GM23338 (cell line): ENCODE measurements around the gene CFDP1. TPM values are rescaled to one million over a fixed set of nuclear protein-coding genes. Genes with fewer than 3 reads are reported as not detected.

ENCODE experiments used
- ATAC-seq: fragments of 200-7000 bp; cut with Tn5 transposase; 3 replicates; pipeline ENCODE4 v1.9.1; 2020
- DNase-seq: peaks from one replicate; pipeline ENCODE4 v3.0.0-alpha.2; 2015; ENCODE audit warnings: low spot score
- H2AFZ ChIP-seq: fragments of 200-600 bp; sonication (generic); 2 replicates; pipeline ENCODE4 v1.8.0; 2016; ENCODE audit warnings: antibody characterized with exemption, mild to moderate bottlenecking, moderate library complexity
- H3F3A ChIP-seq: fragments of 200-600 bp; sonication (generic); replicated peaks from 2 replicates; pipeline ENCODE4 v1.8.0; 2017; ENCODE audit warnings: antibody characterized with exemption, mixed run types, low read depth
- H3K27ac ChIP-seq: fragments of 200-600 bp; sonication (generic); 2 replicates; pipeline ENCODE4 v1.6.1; 2016; ENCODE audit warnings: low read depth
- H3K27me3 ChIP-seq: fragments of 200-600 bp; sonication (generic); 2 replicates; pipeline ENCODE4 v1.8.0; 2016; ENCODE audit warnings: mild to moderate bottlenecking, mixed run types, moderate library complexity; ENCODE audit not compliant: insufficient read depth
- H3K36me3 ChIP-seq: fragments of 200-600 bp; sonication (generic); 2 replicates; pipeline ENCODE4 v1.8.0; 2016; ENCODE audit warnings: mild to moderate bottlenecking; ENCODE audit not compliant: insufficient read depth
- H3K4me1 ChIP-seq: fragments of 200-600 bp; sonication (generic); 2 replicates; pipeline ENCODE4 v1.8.0; 2016; ENCODE audit warnings: mild to moderate bottlenecking, moderate library complexity; ENCODE audit not compliant: insufficient read depth
- H3K4me2 ChIP-seq: fragments of 200-600 bp; sonication (generic); 2 replicates; pipeline ENCODE4 v1.7.1; 2017; ENCODE audit warnings: mixed run types
- H3K4me3 ChIP-seq: fragments of 200-600 bp; sonication (generic); 2 replicates; pipeline ENCODE4 v1.6.1; 2016; ENCODE audit warnings: mixed run types
- H3K79me2 ChIP-seq: fragments of 200-600 bp; sonication (generic); replicated peaks from 2 replicates; pipeline ENCODE4 v1.8.0; 2017; ENCODE audit warnings: mild to moderate bottlenecking; ENCODE audit not compliant: insufficient read depth
- H3K9me2 ChIP-seq: fragments of 200-600 bp; sonication (generic); 2 replicates; pipeline ENCODE4 v1.8.0; 2017; ENCODE audit not compliant: insufficient read depth
- H4K20me1 ChIP-seq: fragments of 200-600 bp; sonication (generic); replicated peaks from 2 replicates; pipeline ENCODE4 v1.8.0; 2017; ENCODE audit warnings: mild to moderate bottlenecking; ENCODE audit not compliant: insufficient read depth
- H3K27ac Mint-ChIP-seq: 2 replicates; pipeline ENCODE4 v1.8.0; 2020; ENCODE audit warnings: inconsistent platforms, mild to moderate bottlenecking, moderate library complexity, mixed read lengths
- H3K27me3 Mint-ChIP-seq: 3 replicates; pipeline ENCODE4 v1.8.0; 2022; ENCODE audit warnings: low read depth, mild to moderate bottlenecking, moderate library complexity, mixed read lengths, inconsistent platforms; ENCODE audit not compliant: insufficient read depth, poor library complexity
- H3K36me3 Mint-ChIP-seq: 3 replicates; pipeline ENCODE4 v1.8.0; 2021; ENCODE audit warnings: low read depth, mild to moderate bottlenecking, inconsistent platforms, moderate library complexity, mixed read lengths
- H3K4me1 Mint-ChIP-seq: 3 replicates; pipeline ENCODE4 v1.8.0; 2020; ENCODE audit warnings: mild to moderate bottlenecking, inconsistent platforms, mixed read lengths
- H3K4me3 Mint-ChIP-seq: 3 replicates; pipeline ENCODE4 v1.8.0; 2021; ENCODE audit warnings: moderate library complexity, mild to moderate bottlenecking, inconsistent platforms, mixed read lengths
- H3K9me3 Mint-ChIP-seq: 3 replicates; pipeline ENCODE4 v1.8.0; 2020; ENCODE audit warnings: moderate library complexity, mild to moderate bottlenecking, inconsistent platforms, mixed read lengths
- CREB1 ChIP-seq: fragments of 250-450 bp; sonication (Bioruptor Pico); IDR thresholded peaks from 2 replicates; pipeline ENCODE4 v1.5.0; 2020; ENCODE audit warnings: low read depth, mild to moderate bottlenecking, moderate library complexity
- EZH2 ChIP-seq: fragments of 200-600 bp; sonication (generic); IDR thresholded peaks from one replicate; pipeline ENCODE4 v1.8.0; 2017; ENCODE audit warnings: antibody characterized with exemption, mild to moderate bottlenecking, low read depth; ENCODE audit not compliant: unreplicated experiment
- EZH2phosphoT487 ChIP-seq: fragments of 200-600 bp; sonication (generic); IDR thresholded peaks from one replicate; pipeline ENCODE4 v1.8.1; 2018; ENCODE audit warnings: antibody characterized with exemption; ENCODE audit not compliant: unreplicated experiment
- JUNB ChIP-seq: IDR thresholded peaks from one replicate; pipeline ENCODE4 v1.6.1; 2016; ENCODE audit warnings: antibody characterized with exemption; ENCODE audit not compliant: unreplicated experiment
- POLR2AphosphoS5 ChIP-seq: IDR thresholded peaks from 2 replicates; pipeline ENCODE4 v1.6.1; 2016; ENCODE audit warnings: antibody characterized with exemption, low read depth
- REST ChIP-seq: IDR thresholded peaks from one replicate; pipeline ENCODE4 v1.6.1; 2018; ENCODE audit warnings: antibody characterized with exemption; ENCODE audit not compliant: unreplicated experiment
- STAT1 ChIP-seq: IDR thresholded peaks from one replicate; pipeline ENCODE4 v1.6.1; 2016; ENCODE audit warnings: antibody characterized with exemption; ENCODE audit not compliant: unreplicated experiment
- ZNF114 ChIP-seq: fragments of 250-450 bp; sonication (Bioruptor Pico); IDR thresholded peaks from 2 replicates; pipeline ENCODE4 v1.5.0; 2020; ENCODE audit warnings: mild to moderate bottlenecking, moderate library complexity
- ZNF331 ChIP-seq: fragments of 250-450 bp; sonication (Bioruptor Pico); IDR thresholded peaks from 2 replicates; pipeline ENCODE4 v1.5.0; 2020; ENCODE audit warnings: low read depth, mild to moderate bottlenecking, moderate library complexity
- polyA plus RNA-seq: library from polyadenylated mRNA; unstranded; fragments of >200 nt; fragmentation: Nextera tagmentation; extraction: Ambion mirVana; gene quantifications from 2 replicates; pipeline ENCODE4 v1.2.1, GENCODE V29; 2016
- total RNA-seq: library from RNA; depleted of rRNA; stranded (reverse); fragments of >200 nt; shearing (Covaris generic); gene quantifications from 2 replicates; pipeline ENCODE4 v1.2.3, GENCODE V29; 2014
- TF ChIP-seq, protein P1 (sequence below), 2 experiments: fragments of 200-600 bp in 1 of 2; sonication (generic) in 1 of 2; conservative IDR thresholded peaks; 2 replicates each; pipeline versions ENCODE4 v1.5.1 to v1.6.1; 2016 to 2017; ENCODE audit warnings: antibody characterized with exemption in 2 of 2, low read depth in 2 of 2, mild to moderate bottlenecking in 2 of 2, moderate library complexity in 1 of 2
- TF ChIP-seq, protein P2 (sequence below): fragments of 250-450 bp; sonication (Bioruptor Pico); IDR thresholded peaks from 2 replicates; pipeline ENCODE4 v1.5.0; 2020; ENCODE audit warnings: mild to moderate bottlenecking, moderate library complexity

CFDP1 gene
- total and polyA plus RNA-seq, 2 experiments from 2014 or later = 89.9 to 224 TPM

- Histone ChIP-seq H3K4me3 (no peak overlapping the region; the same call in 1 of the 2 replicates), H4K20me1 (peaks cover 25% of the 10 kb centered on the region), H3K4me2 (peak overlapping the region; percentile 85; the same call in 1 of the 2 replicates), H3K27me3 (no peaks in the 10 kb centered on the region), H2AFZ (no peak overlapping the region), H3K79me2 (peaks cover 36% of the 10 kb centered on the region), H3K36me3 (no peaks in the 10 kb centered on the region), H3K9me2 (no peaks in the 10 kb centered on the region), H3K27ac (no peak overlapping the region), H3K4me1 (peaks cover 17% of the 10 kb centered on the region; the same call in 1 of the 2 replicates), H3F3A (0 out of 2 replicates have a peak, but pooled peaks cover 7% of the 10 kb centered on the region)
- H3K27me3 Mint-ChIP-seq = peaks cover 21% of the 10 kb centered on the region
- H3K27ac Mint-ChIP-seq = peak overlapping the region; percentile 78; the same call in 1 of the 2 replicates
- DNase-seq (no peak), ATAC-seq (no peak)
- peaks cover 32% of the 10 kb centered on the region for H3K4me1 Mint-ChIP-seq
- H3K4me3 Mint-ChIP-seq = peak overlapping the region; percentile 74
- TF ChIP-seq EZH2 = no peak
- no peak for TF ChIP-seq STAT1
- TF ChIP-seq, protein P1, sequence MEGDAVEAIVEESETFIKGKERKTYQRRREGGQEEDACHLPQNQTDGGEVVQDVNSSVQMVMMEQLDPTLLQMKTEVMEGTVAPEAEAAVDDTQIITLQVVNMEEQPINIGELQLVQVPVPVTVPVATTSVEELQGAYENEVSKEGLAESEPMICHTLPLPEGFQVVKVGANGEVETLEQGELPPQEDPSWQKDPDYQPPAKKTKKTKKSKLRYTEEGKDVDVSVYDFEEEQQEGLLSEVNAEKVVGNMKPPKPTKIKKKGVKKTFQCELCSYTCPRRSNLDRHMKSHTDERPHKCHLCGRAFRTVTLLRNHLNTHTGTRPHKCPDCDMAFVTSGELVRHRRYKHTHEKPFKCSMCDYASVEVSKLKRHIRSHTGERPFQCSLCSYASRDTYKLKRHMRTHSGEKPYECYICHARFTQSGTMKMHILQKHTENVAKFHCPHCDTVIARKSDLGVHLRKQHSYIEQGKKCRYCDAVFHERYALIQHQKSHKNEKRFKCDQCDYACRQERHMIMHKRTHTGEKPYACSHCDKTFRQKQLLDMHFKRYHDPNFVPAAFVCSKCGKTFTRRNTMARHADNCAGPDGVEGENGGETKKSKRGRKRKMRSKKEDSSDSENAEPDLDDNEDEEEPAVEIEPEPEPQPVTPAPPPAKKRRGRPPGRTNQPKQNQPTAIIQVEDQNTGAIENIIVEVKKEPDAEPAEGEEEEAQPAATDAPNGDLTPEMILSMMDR (conservative IDR thresholded peaks at IDR 0.05; ENCODE audit: low read depth in 2 of 2) = no peak
- no peak for TF ChIP-seq ZNF331 (CRISPR knock-in tag)
- TF ChIP-seq JUNB = no peak
- TF ChIP-seq, protein P2, sequence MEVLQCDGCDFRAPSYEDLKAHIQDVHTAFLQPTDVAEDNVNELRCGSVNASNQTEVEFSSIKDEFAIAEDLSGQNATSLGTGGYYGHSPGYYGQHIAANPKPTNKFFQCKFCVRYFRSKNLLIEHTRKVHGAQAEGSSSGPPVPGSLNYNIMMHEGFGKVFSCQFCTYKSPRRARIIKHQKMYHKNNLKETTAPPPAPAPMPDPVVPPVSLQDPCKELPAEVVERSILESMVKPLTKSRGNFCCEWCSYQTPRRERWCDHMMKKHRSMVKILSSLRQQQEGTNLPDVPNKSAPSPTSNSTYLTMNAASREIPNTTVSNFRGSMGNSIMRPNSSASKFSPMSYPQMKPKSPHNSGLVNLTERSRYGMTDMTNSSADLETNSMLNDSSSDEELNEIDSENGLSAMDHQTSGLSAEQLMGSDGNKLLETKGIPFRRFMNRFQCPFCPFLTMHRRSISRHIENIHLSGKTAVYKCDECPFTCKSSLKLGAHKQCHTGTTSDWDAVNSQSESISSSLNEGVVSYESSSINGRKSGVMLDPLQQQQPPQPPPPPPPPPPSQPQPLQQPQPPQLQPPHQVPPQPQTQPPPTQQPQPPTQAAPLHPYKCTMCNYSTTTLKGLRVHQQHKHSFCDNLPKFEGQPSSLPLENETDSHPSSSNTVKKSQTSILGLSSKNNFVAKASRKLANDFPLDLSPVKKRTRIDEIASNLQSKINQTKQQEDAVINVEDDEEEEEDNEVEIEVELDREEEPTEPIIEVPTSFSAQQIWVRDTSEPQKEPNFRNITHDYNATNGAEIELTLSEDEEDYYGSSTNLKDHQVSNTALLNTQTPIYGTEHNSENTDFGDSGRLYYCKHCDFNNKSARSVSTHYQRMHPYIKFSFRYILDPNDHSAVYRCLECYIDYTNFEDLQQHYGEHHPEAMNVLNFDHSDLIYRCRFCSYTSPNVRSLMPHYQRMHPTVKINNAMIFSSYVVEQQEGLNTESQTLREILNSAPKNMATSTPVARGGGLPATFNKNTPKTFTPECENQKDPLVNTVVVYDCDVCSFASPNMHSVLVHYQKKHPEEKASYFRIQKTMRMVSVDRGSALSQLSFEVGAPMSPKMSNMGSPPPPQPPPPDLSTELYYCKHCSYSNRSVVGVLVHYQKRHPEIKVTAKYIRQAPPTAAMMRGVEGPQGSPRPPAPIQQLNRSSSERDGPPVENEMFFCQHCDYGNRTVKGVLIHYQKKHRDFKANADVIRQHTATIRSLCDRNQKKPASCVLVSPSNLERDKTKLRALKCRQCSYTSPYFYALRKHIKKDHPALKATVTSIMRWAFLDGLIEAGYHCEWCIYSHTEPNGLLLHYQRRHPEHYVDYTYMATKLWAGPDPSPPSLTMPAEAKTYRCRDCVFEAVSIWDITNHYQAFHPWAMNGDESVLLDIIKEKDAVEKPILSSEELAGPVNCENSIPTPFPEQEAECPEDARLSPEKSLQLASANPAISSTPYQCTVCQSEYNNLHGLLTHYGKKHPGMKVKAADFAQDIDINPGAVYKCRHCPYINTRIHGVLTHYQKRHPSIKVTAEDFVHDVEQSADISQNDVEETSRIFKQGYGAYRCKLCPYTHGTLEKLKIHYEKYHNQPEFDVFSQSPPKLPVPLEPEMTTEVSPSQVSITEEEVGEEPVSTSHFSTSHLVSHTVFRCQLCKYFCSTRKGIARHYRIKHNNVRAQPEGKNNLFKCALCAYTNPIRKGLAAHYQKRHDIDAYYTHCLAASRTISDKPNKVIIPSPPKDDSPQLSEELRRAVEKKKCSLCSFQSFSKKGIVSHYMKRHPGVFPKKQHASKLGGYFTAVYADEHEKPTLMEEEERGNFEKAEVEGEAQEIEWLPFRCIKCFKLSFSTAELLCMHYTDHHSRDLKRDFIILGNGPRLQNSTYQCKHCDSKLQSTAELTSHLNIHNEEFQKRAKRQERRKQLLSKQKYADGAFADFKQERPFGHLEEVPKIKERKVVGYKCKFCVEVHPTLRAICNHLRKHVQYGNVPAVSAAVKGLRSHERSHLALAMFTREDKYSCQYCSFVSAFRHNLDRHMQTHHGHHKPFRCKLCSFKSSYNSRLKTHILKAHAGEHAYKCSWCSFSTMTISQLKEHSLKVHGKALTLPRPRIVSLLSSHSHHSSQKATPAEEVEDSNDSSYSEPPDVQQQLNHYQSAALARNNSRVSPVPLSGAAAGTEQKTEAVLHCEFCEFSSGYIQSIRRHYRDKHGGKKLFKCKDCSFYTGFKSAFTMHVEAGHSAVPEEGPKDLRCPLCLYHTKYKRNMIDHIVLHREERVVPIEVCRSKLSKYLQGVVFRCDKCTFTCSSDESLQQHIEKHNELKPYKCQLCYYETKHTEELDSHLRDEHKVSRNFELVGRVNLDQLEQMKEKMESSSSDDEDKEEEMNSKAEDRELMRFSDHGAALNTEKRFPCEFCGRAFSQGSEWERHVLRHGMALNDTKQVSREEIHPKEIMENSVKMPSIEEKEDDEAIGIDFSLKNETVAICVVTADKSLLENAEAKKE (CRISPR knock-in tag) = no peak
- no peak for TF ChIP-seq ZNF114 (CRISPR knock-in tag)
- no peak for TF ChIP-seq POLR2AphosphoS5
- no peak for TF ChIP-seq CREB1 (CRISPR knock-in tag)
- TF ChIP-seq EZH2phosphoT487 = no peak
- no peak for TF ChIP-seq REST
- H3K9me3 Mint-ChIP-seq = no peaks in the 10 kb centered on the region
- H3K36me3 Mint-ChIP-seq = peaks cover 11% of the 10 kb centered on the region; the same call in 2 of the 3 replicates
Measured at GRCh38 chr16:75266738-75267630, 166.3 kb downstream of the CFDP1 start.
